Skeletal muscle tissue (tissue), 4 donors: ENCODE results near the gene LGALS16. TPM values are rescaled to one million over a fixed set of nuclear protein-coding genes. Genes with fewer than 3 reads are reported as not detected.
A peak's percentile ranks its signal among the peaks of the same experiment; 100 is the strongest.
"Not testable (repeated sequence)": the region's sequence is repeated elsewhere in the genome, so short reads cannot be mapped to it uniquely, and the experiment has no call there.

Experiments
- H3K27ac ChIP-seq: one replicate; pipeline ENCODE4 v1.7.0; 2013; ENCODE audit warnings: mild to moderate bottlenecking, low read depth, low read length, inconsistent platforms
- H3K27me3 ChIP-seq, 3 donors: one replicate each; pipeline ENCODE4 v1.7.0; 2013; ENCODE audit warnings: low read length in 3 of 3; ENCODE audit not compliant: control insufficient read depth in 3 of 3, insufficient read depth in 3 of 3
- H3K36me3 ChIP-seq, 3 donors: one replicate each; pipeline ENCODE4 v1.7.0; 2013; ENCODE audit warnings: low read length in 3 of 3; ENCODE audit not compliant: control insufficient read depth in 3 of 3, insufficient read depth in 3 of 3
- H3K4me1 ChIP-seq, 3 donors: one replicate each; pipeline ENCODE4 v1.7.0; 2013; ENCODE audit warnings: low read length in 3 of 3, mild to moderate bottlenecking in 3 of 3; ENCODE audit not compliant: control insufficient read depth in 3 of 3, insufficient read depth in 3 of 3
- H3K4me3 ChIP-seq, 3 donors: one replicate each; pipeline ENCODE4 v1.7.0; 2013; ENCODE audit warnings: low read length in 3 of 3
- H3K9ac ChIP-seq, 3 donors: one replicate each; pipeline ENCODE4 v1.7.0; 2013; ENCODE audit warnings: low read length in 3 of 3, mild to moderate bottlenecking in 3 of 3, moderate library complexity in 2 of 3, low read depth in 1 of 3
- H3K9me3 ChIP-seq, 3 donors: one replicate each; pipeline ENCODE4 v1.7.0; 2013; ENCODE audit warnings: low read length in 3 of 3; ENCODE audit not compliant: control insufficient read depth in 3 of 3
- total RNA-seq: library from RNA; depleted of rRNA; stranded (reverse); fragments of >200 nt; gene quantifications from one replicate; pipeline ENCODE4 v1.2.3, GENCODE V29; 2014
- donor health status: Osteomylitis.

LGALS16 gene
- total RNA-seq, 1 donor from 2014 or later, result not detected

- H3K27ac ChIP-seq, result no peak overlapping the region
- peaks cover 0 to under 1% (median 0%) of the 10 kb centered on the region in 3 donors for H3K4me1 ChIP-seq
- no peaks in the 10 kb centered on the region for H3K36me3 ChIP-seq
- no peaks in the 10 kb centered on the region for H3K27me3 ChIP-seq
- H3K4me3 ChIP-seq, result no peak overlapping the region
- H3K9me3 ChIP-seq, result no peaks in the 10 kb centered on the region
- no peak overlapping the region for H3K9ac ChIP-seq
Observed at GRCh38 chr19:39672473-39672872, 16.8 kb downstream of the LGALS16 start.

GRCh38 chr19:39673862-39674261 lies 18.1 kb downstream of the LGALS16 start:
- not testable (repeated sequence) for H3K9me3 ChIP-seq, H3K27me3 ChIP-seq, H3K36me3 ChIP-seq, H3K4me3 ChIP-seq, H3K9ac ChIP-seq, H3K27ac ChIP-seq
- H3K4me1 ChIP-seq, result peaks cover 8 to 14% (median 9%) of the 10 kb centered on the region in 3 donors

DNA sequence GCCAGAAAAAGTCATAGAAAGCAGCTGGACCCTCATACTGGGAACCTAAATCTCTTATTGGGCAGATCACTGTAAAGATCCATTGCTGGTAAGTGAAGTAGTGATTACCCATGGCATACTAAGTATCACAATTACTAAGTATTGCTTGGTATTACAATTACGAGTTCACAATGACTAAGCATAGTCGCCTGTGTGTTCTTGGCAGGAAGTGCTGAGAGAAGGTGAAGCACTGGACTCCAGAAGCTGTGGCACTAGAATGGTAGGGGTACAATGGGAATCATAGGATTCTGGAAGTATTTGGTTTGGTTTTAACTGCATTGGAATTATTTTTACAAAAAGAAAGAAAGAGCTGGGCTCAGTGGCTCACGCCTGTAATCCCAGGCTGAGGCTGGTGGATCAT lies 20.3 kb downstream of the LGALS16 start:
- Histone ChIP-seq H3K27ac (no peak overlapping the region), H3K4me3 (no peak overlapping the region), H3K27me3 (no peaks in the 10 kb centered on the region), H3K4me1 (peaks cover 13 to 33% (median 23%) of the 10 kb centered on the region in 3 donors), H3K9me3 (no peaks in the 10 kb centered on the region), H3K36me3 (no peaks in the 10 kb centered on the region), H3K9ac (no peak overlapping the region)

DNA sequence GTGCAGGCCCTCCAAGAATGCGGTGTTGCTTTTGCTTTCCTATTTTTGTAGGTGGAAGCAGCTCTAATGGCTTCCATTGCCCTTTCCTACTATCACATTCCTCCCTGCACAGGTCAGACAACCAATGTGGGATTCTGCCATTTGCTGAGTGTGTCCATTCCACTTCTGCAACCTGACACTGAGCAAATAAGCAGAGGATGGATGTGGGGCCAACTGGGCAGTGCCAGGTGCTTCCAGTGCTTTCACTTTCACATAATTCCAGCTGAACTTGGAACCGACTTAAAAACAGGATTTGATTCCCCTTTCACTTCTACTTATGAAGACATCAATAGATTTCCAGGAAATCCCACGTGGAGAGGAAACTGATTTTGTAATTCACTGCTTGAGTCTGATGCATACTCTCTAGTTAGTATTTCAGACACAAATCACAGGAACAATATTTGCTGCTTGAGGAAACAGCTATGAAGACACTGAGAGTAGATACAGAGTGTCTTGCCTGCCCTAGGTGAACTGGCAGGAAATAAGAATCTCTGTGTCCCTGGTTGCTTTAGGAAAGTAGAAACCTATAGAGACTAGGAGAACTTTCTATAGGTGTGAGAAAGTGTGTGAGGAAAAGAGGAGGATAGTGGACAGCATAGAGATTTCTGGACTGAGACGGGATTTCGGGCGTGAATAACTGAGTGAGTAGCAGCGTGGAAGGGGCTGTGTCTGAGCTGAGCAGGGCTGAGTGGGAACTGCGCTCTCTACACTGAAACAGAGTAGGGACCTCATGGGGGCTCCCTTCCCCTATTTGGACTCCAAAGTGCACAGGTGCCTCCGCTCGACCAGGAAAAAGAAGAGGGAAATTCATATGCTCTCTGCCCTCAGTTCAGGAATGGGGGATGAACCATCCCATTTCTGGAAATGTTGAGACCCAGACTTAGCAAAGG lies 22.5 kb downstream of the LGALS16 start:
- Histone ChIP-seq H3K9ac (peak overlapping the region; percentile 48 to 71 (median 68)), H3K9me3 (no peaks in the 10 kb centered on the region), H3K4me3 (peak overlapping the region; percentile 51 to 71 (median 66)), H3K4me1 (peaks cover 13 to 33% (median 25%) of the 10 kb centered on the region in 3 donors), H3K27ac (peak overlapping the region; percentile 81), H3K27me3 (no peaks in the 10 kb centered on the region), H3K36me3 (no peaks in the 10 kb centered on the region)

DNA sequence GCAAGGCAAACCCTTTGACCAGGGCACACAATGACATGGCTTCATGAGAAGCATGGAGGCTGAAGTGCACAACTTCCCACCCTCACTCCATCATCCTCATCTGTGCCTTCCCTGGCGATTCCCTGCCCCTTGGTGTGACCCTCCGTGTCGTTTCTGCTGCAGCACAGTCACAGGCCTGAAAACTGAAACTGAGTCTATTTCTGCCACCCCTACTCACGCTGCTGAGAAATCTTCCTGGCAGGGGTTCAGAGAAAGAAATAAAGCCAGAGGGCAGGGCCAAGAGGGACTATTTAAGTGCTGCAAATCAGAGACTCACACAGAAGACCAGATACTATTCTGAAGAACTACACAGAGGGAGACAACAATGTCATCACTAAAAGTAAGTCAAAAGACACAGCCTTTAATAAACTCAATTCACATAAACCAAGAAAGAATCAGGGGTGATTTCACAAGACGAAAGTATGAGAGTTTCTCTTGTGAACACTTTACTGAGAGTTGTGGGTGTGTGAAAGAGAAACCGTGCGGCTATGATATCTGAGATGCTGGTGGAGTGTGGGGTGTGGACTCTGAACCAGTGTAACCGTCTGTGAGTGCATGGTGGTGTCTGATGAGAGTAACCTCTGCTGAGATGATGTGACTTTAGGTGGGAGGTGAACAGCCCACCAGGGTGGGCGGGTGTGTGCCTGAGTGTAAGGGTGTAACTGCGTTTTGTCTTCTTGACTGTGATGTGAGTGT lies 23.5 kb downstream of the LGALS16 start:
- Histone ChIP-seq H3K9ac (peak overlapping the region; percentile 67 to 71 (median 68)), H3K9me3 (no peaks in the 10 kb centered on the region), H3K27ac (peak overlapping the region; percentile 81), H3K4me1 (peaks cover 13 to 33% (median 25%) of the 10 kb centered on the region in 3 donors), H3K27me3 (no peaks in the 10 kb centered on the region), H3K4me3 (peak overlapping the region; percentile 71 to 80 (median 74)), H3K36me3 (no peaks in the 10 kb centered on the region)

- H3K4me1 ChIP-seq, result peaks cover 13 to 33% (median 25%) of the 10 kb centered on the region in 3 donors
- no peaks in the 10 kb centered on the region for H3K9me3 ChIP-seq
- no peaks in the 10 kb centered on the region for H3K36me3 ChIP-seq
- H3K27ac ChIP-seq, result peak overlapping the region; percentile 81
- H3K27me3 ChIP-seq, result no peaks in the 10 kb centered on the region
- peak overlapping the region; percentile 71 to 80 (median 74) for H3K4me3 ChIP-seq
- peak overlapping the region; percentile 58 to 71 (median 67) for H3K9ac ChIP-seq
Observed at GRCh38 chr19:39679791-39680168, 24.1 kb downstream of the LGALS16 start.

GRCh38 chr19:39680593-39680992 lies 24.9 kb downstream of the LGALS16 start:
- Histone ChIP-seq H3K27ac (no peak overlapping the region), H3K4me1 (peaks cover 13 to 33% (median 25%) of the 10 kb centered on the region in 3 donors), H3K9me3 (no peaks in the 10 kb centered on the region), H3K9ac (no peak overlapping the region), H3K4me3 (no peak overlapping the region), H3K27me3 (no peaks in the 10 kb centered on the region), H3K36me3 (peaks cover 0 to 3% (median 0%) of the 10 kb centered on the region in 3 donors)

DNA sequence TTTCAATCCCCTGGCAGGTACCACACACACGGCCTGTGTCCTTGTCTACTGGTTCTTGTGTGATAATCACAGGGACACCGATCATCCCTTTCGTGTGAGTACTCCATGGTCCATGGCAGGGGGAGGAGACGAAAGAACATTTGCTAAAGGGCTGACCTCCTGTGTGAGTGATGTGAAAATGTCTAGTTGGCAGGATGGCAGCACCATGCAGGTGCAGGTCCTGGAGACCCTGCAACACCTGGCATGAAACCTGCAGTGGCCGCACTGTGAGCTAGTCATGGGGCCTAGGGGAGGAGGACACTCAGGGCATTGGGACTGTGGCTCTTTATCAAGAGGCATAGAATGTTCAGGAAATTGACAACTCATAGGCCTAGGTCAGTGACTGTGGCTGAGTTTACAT lies 25.7 kb downstream of the LGALS16 start:
- H3K27ac ChIP-seq, result no peak overlapping the region
- peaks cover 13 to 33% (median 25%) of the 10 kb centered on the region in 3 donors for H3K4me1 ChIP-seq
- no peaks in the 10 kb centered on the region for H3K9me3 ChIP-seq
- peaks cover 0 to 4% (median 0%) of the 10 kb centered on the region in 3 donors for H3K36me3 ChIP-seq
- H3K4me3 ChIP-seq, result no peak overlapping the region
- no peak overlapping the region for H3K9ac ChIP-seq
- H3K27me3 ChIP-seq, result no peaks in the 10 kb centered on the region

- H3K9me3 ChIP-seq, result no peaks in the 10 kb centered on the region
- H3K27ac ChIP-seq, result no peak overlapping the region
- peaks cover 0 to 4% (median 0%) of the 10 kb centered on the region in 3 donors for H3K36me3 ChIP-seq
- H3K4me3 ChIP-seq, result no peak overlapping the region
- H3K9ac ChIP-seq, result no peak overlapping the region
- peaks cover 3 to 17% (median 12%) of the 10 kb centered on the region in 3 donors for H3K4me1 ChIP-seq
- H3K27me3 ChIP-seq, result no peaks in the 10 kb centered on the region
Observed at GRCh38 chr19:39684267-39684666, 28.6 kb downstream of the LGALS16 start.

- Histone ChIP-seq H3K27me3 (no peaks in the 10 kb centered on the region), H3K36me3 (peaks cover 0 to 4% (median 0%) of the 10 kb centered on the region in 3 donors), H3K27ac (no peak overlapping the region), H3K4me3 (no peak overlapping the region), H3K9me3 (no peaks in the 10 kb centered on the region), H3K9ac (no peak overlapping the region), H3K4me1 (no peaks in the 10 kb centered on the region)
Observed at GRCh38 chr19:39686739-39687138, 31.0 kb downstream of the LGALS16 start.
